Activated CD8-positive, alpha-beta memory T cell treated with anti-CD3 and anti-CD28 coated beads, Interleukin-2, amount 50 U/mL, for 1 hour (primary cell): Measurements from ENCODE around the gene MAMLD1.
A peak's percentile ranks its signal among the peaks of the same experiment; 100 is the strongest.

Experiments
- DNase-seq: peaks from one replicate; pipeline ENCODE4 v3.0.0-alpha.2; 2020; ENCODE audit errors: extremely low read depth

The MAMLD1 gene

GRCh38 chrX:150459196-150459595 lies 96.1 kb downstream of the MAMLD1 start:
- DNase-seq: no peak

- DNase-seq: no peak
Measured at GRCh38 chrX:150460063-150460462, 96.9 kb downstream of the MAMLD1 start.

- no peak for DNase-seq
Measured at GRCh38 chrX:150460781-150461180, 97.7 kb downstream of the MAMLD1 start.

GRCh38 chrX:150463566-150463965 lies 100.4 kb downstream of the MAMLD1 start:
- no peak for DNase-seq

GRCh38 chrX:150464001-150464400 lies 100.9 kb downstream of the MAMLD1 start:
- no peak for DNase-seq

- DNase-seq: no peak
Measured at GRCh38 chrX:150465326-150465725, 102.2 kb downstream of the MAMLD1 start.

GRCh38 chrX:150465881-150466775 lies 103.0 kb downstream of the MAMLD1 start:
- no peak for DNase-seq

- DNase-seq: no peak
Measured at GRCh38 chrX:150472306-150472705, 109.2 kb downstream of the MAMLD1 start.

- no peak for DNase-seq
Measured at GRCh38 chrX:150473371-150473770, 110.3 kb downstream of the MAMLD1 start.

GRCh38 chrX:150475461-150475860 lies 112.3 kb downstream of the MAMLD1 start:
- no peak for DNase-seq

GRCh38 chrX:150476164-150476699 lies 113.1 kb downstream of the MAMLD1 start:
- no peak for DNase-seq

- no peak for DNase-seq
Measured at GRCh38 chrX:150477371-150477770, 114.3 kb downstream of the MAMLD1 start.

GRCh38 chrX:150478496-150479492 lies 115.7 kb downstream of the MAMLD1 start:
- DNase-seq: no peak

GRCh38 chrX:150482537-150483206 lies 119.6 kb downstream of the MAMLD1 start:
- DNase-seq: no peak

GRCh38 chrX:150483356-150483985 lies 120.4 kb downstream of the MAMLD1 start:
- DNase-seq: no peak

GRCh38 chrX:150486011-150486410 lies 122.9 kb downstream of the MAMLD1 start:
- DNase-seq: peak; percentile 5

GRCh38 chrX:150487369-150488094 lies 124.4 kb downstream of the MAMLD1 start:
- DNase-seq: no peak

- no peak for DNase-seq
Measured at GRCh38 chrX:150489359-150490015, 126.4 kb downstream of the MAMLD1 start.

GRCh38 chrX:150495496-150495895 lies 132.4 kb downstream of the MAMLD1 start:
- DNase-seq: no peak

- DNase-seq: no peak
Measured at GRCh38 chrX:150499240-150499639, 136.1 kb downstream of the MAMLD1 start.
